GM18951 (cell line): ENCODE data around the gene USP22.

Experiments
- POLR2A ChIP-seq: IDR thresholded peaks from 4 replicates; pipeline ENCODE4 v1.6.1; 2011; ENCODE audit warnings: mild to moderate bottlenecking; ENCODE audit not compliant: insufficient read length, insufficient read depth; ENCODE audit errors: extremely low read depth
- in situ Hi-C: fragments of 300-500 bp; cut with MboI; formaldehyde crosslinking; loops from one replicate; pipeline ENCODE4 v1.12.0; 2022; ENCODE audit warnings: low sequenced_read_pairs, mixed read lengths, inconsistent platforms; ENCODE audit not compliant: unreplicated experiment

The USP22 gene

GRCh38 chr17:21037117-21037803, 5.6 kb downstream of the USP22 start:
- TF ChIP-seq POLR2A = no peak
- in situ Hi-C loops = no loop called here

- no peak for TF ChIP-seq POLR2A
- in situ Hi-C loops = no loop called here
Measured at GRCh38 chr17:21036361-21036881, 6.4 kb downstream of the USP22 start.

- in situ Hi-C loops = no loop called here
- no peak for TF ChIP-seq POLR2A
Measured at GRCh38 chr17:21035406-21035805, 7.4 kb downstream of the USP22 start.

- in situ Hi-C loops = no loop called here
Measured at GRCh38 chr17:21034340-21035235, 8.2 kb downstream of the USP22 start.

GRCh38 chr17:21033350-21033749, 9.5 kb downstream of the USP22 start:
- TF ChIP-seq POLR2A = no peak
- in situ Hi-C loops = no loop called here

More at GRCh38 chr17:21034340-21035235, 8.2 kb downstream of the USP22 start:
- TF ChIP-seq POLR2A = no peak

GRCh38 chr17:21031756-21032396, 10.9 kb downstream of the USP22 start:
- in situ Hi-C loops = no loop called here
- TF ChIP-seq POLR2A = no peak

- in situ Hi-C loops = no loop called here
- TF ChIP-seq POLR2A = no peak
Measured at GRCh38 chr17:21030375-21030774, 12.4 kb downstream of the USP22 start.

- in situ Hi-C loops = loop anchor here (5.0 kb wide), 1 partner anchor 73 kb away; no protein-coding TSS in a partner anchor
- TF ChIP-seq POLR2A = no peak
Measured at GRCh38 chr17:21029515-21029914, 13.3 kb downstream of the USP22 start.

GRCh38 chr17:21029036-21029435, 13.8 kb downstream of the USP22 start:
- no peak for TF ChIP-seq POLR2A
- in situ Hi-C loops = loop anchor here (5.0 kb wide), 1 partner anchor 73 kb away; no protein-coding TSS in a partner anchor

- in situ Hi-C loops = loop anchor here (5.0 kb wide), 1 partner anchor 74 kb away; no protein-coding TSS in a partner anchor
- no peak for TF ChIP-seq POLR2A
Measured at GRCh38 chr17:21028192-21028591, 14.6 kb downstream of the USP22 start.

- TF ChIP-seq POLR2A = no peak
- in situ Hi-C loops = loop anchor here (5.0 kb wide), 1 partner anchor 75 kb away; no protein-coding TSS in a partner anchor
Measured at GRCh38 chr17:21027031-21027430, 15.8 kb downstream of the USP22 start.

GRCh38 chr17:21025451-21025850, 17.4 kb downstream of the USP22 start:
- no peak for TF ChIP-seq POLR2A
- in situ Hi-C loops = loop anchor here (5.0 kb wide), 1 partner anchor 77 kb away; no protein-coding TSS in a partner anchor

- in situ Hi-C loops = no loop called here
Measured at GRCh38 chr17:21024024-21024423, 18.8 kb downstream of the USP22 start.

GRCh38 chr17:21021208-21021803, 21.5 kb downstream of the USP22 start:
- no peak for TF ChIP-seq POLR2A
- in situ Hi-C loops = no loop called here

More at GRCh38 chr17:21024024-21024423, 18.8 kb downstream of the USP22 start:
- no peak for TF ChIP-seq POLR2A
